HepG2 (cell line): Measurements from ENCODE around the gene PPP1R18.

Experiments
- CTCF ChIP-seq: sonication (generic); formaldehyde crosslinking; IDR thresholded peaks from 2 replicates; pipeline ENCODE4 v1.5.0; 2020; ENCODE audit warnings: mild to moderate bottlenecking, missing genetic modification reagents, moderate library complexity
- KDM4B ChIP-seq: sonication (generic); formaldehyde crosslinking; IDR thresholded peaks from 2 replicates; pipeline ENCODE4 v1.4.0; 2020; ENCODE audit warnings: missing genetic modification reagents
- LCORL ChIP-seq, 2 experiments: fragments of 450-650 bp in 1 of 2; sonication (generic) in 1 of 2; formaldehyde crosslinking in 1 of 2; IDR thresholded peaks; 2 replicates each; pipeline versions ENCODE4 v1.5.0 to v1.6.1; 2017 to 2020; ENCODE audit warnings: antibody characterized with exemption in 1 of 2, missing genetic modification reagents in 1 of 2
- POLR2A ChIP-seq, 2 experiments: IDR thresholded peaks; 2 replicates each; pipeline ENCODE4 v1.6.1; 2011; ENCODE audit warnings: low read depth in 2 of 2, low read length in 2 of 2, mild to moderate bottlenecking in 1 of 2, moderate library complexity in 1 of 2; ENCODE audit not compliant: insufficient read depth in 1 of 2
- RAD21 ChIP-seq: fragments of 450-650 bp; formaldehyde crosslinking; IDR thresholded peaks from 2 replicates; pipeline ENCODE4 v1.5.0; 2020; ENCODE audit warnings: mild to moderate bottlenecking
- YY1 ChIP-seq: IDR thresholded peaks from 2 replicates; pipeline ENCODE4 v1.6.1; 2011; ENCODE audit warnings: low read length, low read depth, moderate library complexity, mild to moderate bottlenecking; ENCODE audit not compliant: insufficient read depth, insufficient replicate concordance
- ZBTB44 ChIP-seq: sonication (generic); formaldehyde crosslinking; IDR thresholded peaks from 2 replicates; pipeline ENCODE4 v1.4.0; 2020; ENCODE audit warnings: missing genetic modification reagents
- ZNF121 ChIP-seq: sonication (generic); formaldehyde crosslinking; IDR thresholded peaks from 2 replicates; pipeline ENCODE4 v1.5.0; 2020; ENCODE audit warnings: mild to moderate bottlenecking, missing genetic modification reagents
- ZNF205 ChIP-seq: IDR thresholded peaks from 2 replicates; pipeline ENCODE4 v1.6.1; 2018; ENCODE audit warnings: missing biosample characterization, missing genetic modification reagents
- ZNF556 ChIP-seq: sonication (generic); formaldehyde crosslinking; IDR thresholded peaks from 2 replicates; pipeline ENCODE4 v1.4.0; 2020; ENCODE audit warnings: mild to moderate bottlenecking, missing genetic modification reagents, borderline replicate concordance

GRCh38 chr6:30684386-30685156, 1.9 kb downstream of the PPP1R18 start:
- TF ChIP-seq ZBTB44 (no peak), ZNF121 (CRISPR knock-in tag) (no peak), LCORL (IDR thresholded peaks at IDR 0.05) (no peak), LCORL (CRISPR knock-in tag; IDR thresholded peaks at IDR 0.05) (no peak), ZNF556 (CRISPR knock-in tag) (no peak), KDM4B (CRISPR knock-in tag) (no peak), POLR2A (IDR thresholded peaks at IDR 0.05; ENCODE audit: insufficient read depth in 1 of 2, low read depth in 2 of 2, low read length in 2 of 2) (no peak), RAD21 (CRISPR knock-in tag) (no peak), YY1 (no peak), ZNF205 (no peak), CTCF (CRISPR knock-in tag) (no peak)
